Cortex of kidney (tissue), 1 donor: ENCODE data around the gene HOXC10.

Experiments used
- DNase-seq: peaks from one replicate; lab custom pipeline; 2025; lab: John Stamatoyannopoulos, UW

The HOXC10 gene

DNA sequence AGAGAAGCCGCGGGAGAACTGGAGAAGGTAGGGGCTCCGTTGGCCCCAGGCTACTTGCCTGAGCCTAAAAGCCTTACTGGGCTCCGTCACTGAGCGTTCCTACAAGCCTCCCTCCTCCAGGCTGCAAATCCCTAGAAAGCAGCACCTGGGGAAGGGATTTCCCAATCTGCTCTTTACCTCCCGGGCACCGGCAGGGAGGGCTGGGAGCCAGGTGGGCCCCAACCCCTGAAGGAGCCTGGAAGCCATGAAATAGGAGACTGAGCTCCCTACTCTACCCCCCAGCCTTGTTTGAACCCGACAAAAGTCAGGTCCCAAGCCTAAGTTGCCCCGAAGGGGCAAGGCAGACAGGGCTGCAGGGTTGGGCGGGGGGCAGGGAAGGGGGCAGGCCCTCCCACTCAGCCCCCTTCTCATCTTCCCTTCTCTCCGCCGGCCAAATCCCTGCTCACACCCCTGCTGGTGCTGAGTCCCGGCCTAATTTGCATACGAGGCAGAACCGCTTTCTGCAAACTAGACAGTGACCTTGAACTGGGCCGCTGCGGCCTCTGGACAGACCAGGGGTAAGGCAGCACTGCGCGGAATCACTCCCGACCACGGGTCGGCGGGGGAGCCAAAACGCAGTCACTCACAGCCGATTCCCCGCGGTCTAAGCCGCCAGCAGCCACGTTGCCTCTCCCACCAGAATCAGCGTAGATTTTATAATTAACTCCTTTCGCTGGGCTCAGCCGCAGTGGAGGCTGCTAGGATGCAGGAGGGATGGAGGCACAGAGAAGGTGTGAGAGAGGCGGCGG is 34.0 kb upstream of the HOXC10 start:
- DNase-seq: no peak

DNA sequence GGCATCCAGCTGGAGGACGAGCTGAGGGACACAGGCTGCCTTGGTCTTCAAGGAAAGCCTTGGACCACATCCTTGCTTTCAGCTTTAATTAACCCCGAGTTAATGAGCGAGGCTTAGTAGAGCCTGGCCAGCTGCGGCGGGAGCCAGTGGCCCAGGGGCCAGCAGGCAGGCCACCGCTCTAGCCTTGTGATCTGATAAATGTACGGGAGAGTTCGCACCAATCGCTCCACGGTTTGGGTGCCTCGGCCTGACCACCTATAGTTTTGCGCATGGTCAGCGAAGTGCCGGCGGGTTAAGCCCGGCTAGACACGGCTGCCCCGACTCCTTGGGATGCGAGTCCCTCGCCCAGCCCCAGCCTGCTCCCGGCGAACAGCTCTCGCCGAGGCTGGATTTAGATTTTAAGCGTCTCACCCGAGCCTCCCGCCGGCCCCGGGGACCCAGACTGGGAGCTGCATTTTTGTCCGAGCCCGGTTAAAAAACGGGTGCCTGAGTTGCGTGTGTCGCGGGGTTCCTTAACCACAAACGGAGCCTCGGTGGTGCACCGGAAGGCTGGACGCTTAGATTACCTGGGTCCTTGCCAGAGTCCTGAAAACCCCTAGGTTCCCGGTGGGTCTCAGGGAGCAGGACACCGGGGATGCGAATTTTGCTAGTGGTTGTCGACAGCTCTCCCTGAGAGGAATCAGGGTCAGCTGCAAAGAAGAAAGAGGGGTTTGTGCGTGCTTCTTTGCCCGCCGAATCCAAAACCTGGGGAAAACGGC is 33.2 kb upstream of the HOXC10 start:
- no peak for DNase-seq

DNA sequence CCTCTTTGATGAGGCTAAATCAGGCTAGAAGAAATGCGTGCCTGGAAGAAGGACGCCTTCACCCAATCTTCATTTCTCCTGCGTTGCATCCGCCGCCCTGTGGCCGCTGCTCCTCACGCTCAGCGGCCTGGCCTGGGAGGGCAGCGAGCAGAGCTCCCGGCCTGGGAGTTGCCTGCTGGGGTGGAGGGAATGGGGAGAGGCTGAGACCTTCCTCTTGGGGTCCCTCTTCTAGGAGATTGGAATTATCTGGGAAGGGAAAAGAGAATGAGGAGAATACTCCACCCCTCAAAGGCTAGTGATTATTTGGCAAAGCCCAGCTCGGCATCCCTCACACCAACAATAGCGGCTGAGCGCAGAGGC is 32.6 kb upstream of the HOXC10 start:
- DNase-seq: no peak

DNA sequence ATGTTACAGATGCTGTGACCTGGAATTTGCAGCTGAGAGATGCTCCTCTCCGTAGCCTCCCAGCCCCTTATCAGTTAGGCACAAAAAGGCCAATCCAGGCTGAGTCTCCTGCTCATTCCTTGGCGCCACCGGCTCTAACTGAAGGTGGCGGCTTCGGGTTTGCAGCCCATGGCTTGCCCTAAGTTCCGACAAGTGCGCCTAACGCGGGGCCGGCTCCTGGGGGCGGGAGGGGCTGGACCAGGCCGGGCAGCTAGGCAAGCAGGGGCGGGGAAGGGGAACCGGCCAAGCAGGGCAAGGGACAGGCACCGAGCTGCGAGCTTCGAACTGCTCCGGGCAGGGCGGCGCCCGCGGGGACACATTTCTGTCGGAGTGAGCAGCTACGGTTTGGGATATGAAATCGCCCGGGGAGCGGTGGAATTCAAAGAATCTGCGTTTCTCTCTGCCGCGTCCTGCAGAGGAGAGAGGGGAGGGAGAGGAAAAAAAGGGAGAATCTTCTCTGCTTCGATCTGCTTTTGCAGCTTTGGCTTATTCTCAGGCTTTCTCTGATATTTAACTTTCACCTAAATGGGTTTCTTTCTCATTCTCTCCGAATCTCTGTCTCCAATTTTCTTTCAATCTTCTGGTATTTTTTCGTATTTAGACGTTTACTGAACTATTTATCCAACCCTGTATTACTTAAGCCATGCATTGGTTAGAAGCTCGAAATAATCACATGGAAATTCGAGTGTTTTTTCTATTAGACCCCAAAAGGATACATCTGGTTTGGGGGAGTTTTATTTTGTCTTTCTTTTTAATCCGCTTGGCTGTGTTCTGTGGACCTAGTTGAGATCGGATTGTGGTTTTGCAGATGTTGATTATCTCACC is 31.8 kb upstream of the HOXC10 start:
- no peak for DNase-seq

DNA sequence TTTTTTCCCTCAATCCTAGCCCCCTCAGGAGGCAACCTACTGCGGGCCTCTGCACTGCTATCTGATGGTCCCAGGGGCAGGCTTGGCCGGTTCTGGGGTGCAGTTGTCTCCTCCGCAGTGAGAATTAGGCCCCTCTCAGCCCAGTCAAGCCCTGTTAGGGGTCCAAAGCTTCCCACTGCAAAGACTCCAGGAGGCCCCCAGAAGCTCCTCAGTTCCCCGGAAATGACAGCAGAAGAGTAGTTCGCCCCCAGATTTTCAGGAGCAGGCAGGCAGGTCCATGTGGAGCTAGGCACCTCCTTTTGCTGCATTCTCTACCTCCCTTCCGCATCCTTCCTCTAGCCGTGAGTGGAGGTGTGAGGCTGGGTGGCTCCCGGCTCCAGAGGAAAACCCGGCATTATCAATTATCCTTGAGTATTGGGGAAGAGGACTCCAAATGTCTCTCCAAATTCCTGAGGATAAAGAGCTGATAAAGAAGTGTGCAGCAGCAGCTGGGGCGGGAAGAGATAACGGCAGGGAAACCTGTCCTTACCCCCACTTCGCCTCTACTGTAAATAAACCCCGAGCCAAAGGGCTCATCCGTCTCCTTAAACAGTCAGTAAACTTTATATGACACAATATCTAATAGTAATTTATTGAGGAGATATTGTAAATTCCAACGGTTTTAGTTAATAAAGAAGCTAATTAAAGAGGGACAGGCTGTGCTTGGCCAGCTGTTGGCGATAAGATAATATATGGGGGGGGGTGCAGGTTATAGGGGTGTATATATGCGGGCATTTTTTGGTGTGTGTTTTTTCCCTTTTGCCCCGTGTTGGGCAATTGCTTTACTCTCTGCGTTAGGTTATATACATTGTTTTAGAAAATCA is 30.9 kb upstream of the HOXC10 start:
- no peak for DNase-seq

DNA sequence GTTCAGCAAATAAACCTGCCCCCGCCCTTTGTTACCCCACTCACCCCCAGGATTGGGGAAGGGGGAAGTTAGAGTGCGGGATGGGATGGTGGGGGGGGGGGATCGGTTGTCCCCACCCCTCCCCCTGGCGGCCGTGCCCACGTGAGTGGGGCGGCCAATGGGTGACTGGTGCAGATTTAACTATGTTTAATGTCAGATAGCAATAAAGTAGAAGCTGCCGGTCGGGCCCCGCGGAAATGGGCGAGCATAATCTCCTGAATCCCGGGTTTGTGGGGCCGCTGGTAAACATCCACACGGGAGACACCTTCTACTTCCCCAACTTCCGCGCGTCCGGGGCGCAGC is 30.3 kb upstream of the HOXC10 start, which contains the start of gene HOXC12:
HOXC12 (plus strand) TSS at position 210 of the 342 bp plus-strand sequence; CDS start at position 237, 27 bp downstream.
- no peak for DNase-seq

DNA sequence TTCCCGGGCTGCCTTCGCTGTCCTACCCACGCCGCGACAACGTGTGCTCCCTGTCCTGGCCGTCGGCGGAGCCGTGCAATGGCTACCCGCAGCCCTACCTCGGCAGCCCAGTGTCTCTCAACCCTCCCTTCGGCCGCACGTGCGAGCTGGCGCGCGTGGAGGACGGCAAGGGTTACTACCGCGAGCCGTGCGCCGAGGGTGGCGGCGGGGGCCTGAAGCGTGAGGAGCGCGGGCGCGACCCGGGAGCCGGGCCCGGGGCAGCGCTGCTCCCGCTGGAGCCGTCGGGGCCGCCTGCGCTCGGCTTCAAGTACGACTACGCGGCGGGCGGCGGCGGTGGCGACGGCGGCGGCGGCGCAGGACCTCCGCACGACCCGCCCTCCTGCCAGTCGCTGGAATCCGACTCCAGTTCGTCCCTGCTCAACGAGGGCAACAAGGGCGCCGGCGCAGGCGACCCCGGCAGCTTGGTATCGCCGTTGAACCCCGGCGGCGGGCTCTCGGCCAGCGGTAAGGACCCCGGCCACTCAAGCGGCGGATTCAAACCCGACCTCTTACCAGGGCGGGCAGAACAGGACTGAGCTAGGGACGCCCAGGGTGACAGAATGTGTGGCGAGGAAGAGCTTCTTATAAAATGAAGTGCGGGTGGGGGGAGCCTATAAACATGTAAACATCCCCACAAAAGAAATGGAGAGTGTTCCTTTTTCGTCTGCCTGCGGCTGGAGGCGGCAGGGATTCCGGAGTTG is 29.7 kb upstream of the HOXC10 start:
- no peak for DNase-seq

DNA sequence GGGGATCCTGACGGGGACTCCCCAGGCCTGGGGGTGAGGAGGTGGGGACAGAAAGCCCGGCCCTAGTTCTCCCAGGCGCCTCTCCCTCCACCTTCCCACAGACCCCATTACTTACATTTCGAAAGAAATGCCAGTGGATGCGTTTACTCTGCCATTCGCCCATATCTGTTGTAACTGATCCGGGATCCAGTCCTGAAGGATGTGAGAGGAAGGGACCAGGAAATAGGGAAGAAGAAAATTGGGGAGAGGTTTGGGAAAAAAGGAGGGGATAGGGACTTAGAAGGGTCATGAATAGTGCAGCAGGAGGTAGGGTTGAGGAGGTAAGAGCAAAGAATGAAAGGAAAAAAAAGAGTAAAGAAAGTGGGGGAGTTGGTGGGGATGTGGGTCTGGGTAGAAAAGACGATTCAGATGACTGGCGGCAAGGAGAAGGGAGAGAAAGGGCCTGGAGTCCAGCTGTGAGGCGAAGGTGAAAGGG is 29.1 kb upstream of the HOXC10 start:
- DNase-seq: no peak

DNA sequence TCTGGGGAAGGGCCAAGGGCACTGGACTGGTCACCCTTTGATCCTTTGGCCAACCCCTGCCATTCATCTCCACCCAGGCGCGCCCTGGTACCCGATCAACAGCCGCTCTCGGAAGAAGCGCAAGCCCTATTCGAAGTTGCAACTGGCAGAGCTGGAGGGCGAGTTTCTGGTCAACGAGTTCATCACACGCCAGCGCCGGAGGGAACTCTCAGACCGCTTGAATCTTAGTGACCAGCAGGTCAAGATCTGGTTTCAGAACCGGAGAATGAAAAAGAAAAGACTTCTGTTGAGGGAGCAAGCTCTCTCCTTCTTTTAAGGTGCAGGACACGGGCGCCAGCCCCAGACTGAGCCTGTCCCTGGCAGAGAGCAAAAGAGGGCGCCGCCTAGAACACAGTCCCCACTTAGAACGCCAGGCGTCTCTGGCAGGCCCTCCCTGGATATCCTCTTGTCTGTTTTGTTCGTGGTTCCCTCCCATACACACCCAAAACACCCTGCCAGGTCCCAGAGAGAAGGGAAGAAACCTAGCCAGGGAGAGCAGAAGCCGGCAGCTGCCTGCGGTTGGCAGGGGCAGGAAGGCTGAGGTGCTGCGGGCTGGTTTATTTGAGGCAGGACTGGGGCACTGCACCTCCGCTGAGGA is 28.6 kb upstream of the HOXC10 start:
- DNase-seq: no peak

DNA sequence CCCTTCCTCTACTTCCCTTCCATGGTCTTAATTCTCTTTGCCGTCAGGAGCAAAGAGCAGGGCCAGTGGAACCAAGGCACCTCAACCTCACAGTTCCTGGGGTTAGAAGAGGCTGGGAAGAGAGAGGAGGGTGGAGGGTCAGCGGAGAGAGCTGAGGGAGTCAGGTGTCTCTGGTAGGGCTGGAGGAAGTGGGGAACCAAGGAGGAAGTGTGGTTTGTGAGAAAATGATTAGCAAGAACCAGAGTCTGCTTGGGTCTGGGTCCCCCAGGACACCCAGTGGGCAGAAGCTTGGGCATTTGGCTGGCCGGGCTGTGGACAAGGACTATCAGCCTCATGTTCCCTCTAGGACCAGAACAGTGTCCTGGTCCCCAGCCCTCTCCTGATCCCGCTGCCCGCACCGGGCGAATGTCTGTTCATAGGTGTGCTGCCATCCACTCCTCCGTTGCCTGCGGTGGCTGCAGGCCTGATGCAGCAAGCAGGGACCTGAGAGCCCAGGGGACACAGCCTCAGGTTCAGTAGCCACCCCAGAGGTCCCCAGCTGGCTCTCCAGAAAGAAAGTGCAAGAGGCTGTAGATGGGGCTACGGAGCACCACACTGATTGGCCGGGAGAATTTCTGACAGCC is 27.9 kb upstream of the HOXC10 start:
- DNase-seq: no peak

DNA sequence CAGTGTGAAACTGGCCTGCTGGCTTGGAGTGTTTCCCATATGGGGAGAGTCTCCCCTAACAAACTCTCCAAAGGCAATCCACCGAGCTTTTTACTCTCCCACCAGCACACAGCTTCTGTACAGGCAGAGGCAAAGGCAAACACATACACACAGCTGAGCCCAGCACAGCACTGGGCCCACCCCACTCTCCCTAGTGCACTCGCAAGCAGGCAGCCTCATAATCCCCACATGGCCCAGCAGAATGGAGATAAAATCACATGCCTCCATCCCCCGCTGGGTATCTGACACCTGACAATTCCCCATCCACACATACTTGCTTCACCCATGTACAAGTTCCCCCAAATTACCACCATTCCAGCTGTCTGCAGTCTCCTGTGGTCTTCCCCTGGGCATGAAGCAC is 26.8 kb upstream of the HOXC10 start:
- DNase-seq: no peak

DNA sequence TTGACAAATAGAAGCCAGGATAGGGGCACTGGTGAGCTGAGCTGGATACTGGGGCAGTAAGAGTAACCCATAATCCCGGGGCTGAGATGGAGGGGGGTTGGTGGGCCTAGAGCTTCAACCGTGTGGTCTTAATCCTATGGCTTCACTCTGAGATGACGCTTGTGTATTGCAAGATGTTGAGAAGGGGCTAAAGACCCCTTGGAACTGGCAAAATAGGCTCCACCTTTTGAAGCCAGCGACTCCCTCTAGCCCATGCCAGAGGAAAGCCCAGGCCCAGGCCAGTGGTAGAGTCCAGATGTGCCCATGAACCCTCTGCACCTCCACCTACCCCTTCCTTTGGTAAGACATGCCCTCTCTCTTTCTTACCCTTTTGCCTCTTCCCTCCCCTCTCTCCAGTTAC is 25.6 kb upstream of the HOXC10 start:
- DNase-seq: no peak

DNA sequence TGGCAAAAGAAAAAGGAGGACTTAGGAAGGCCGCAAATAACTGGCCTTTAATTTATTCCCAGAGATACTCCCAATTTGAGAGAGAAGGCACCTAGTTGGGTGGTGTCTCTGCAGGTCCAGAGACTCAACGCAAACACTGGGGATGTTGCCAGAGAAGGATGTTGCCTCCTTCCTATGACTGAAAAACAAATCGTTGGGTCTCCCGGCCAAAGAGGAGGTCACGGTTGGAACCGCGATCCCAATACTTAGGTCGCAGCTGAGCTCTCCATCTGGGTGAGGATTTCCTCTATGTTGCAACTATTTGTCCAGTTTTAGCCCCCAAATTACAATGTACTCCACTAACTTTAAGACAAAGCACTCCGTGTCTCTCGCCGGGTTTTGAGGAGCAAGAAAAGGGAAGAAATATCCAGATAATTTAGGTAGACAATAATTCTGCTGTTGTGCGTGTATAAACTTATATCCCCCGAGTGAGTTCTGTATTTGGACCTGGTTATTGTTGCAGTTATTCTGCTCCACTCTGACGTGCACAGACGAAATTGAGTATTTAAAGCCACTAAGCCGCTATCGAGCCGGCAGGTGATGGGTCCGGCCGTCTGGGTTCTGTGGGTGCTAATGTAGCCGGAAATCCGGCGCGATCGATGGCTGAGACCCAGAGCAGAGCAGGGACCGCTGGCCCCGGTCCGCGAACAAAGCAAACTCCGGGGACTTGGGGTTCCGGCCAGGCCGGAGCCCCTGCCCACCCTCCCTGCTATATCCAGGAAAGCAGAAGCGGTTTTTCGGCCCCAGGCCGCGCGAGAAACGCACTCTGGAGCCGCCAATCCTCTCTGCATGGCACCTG is 24.5 kb upstream of the HOXC10 start:
- DNase-seq: no peak

DNA sequence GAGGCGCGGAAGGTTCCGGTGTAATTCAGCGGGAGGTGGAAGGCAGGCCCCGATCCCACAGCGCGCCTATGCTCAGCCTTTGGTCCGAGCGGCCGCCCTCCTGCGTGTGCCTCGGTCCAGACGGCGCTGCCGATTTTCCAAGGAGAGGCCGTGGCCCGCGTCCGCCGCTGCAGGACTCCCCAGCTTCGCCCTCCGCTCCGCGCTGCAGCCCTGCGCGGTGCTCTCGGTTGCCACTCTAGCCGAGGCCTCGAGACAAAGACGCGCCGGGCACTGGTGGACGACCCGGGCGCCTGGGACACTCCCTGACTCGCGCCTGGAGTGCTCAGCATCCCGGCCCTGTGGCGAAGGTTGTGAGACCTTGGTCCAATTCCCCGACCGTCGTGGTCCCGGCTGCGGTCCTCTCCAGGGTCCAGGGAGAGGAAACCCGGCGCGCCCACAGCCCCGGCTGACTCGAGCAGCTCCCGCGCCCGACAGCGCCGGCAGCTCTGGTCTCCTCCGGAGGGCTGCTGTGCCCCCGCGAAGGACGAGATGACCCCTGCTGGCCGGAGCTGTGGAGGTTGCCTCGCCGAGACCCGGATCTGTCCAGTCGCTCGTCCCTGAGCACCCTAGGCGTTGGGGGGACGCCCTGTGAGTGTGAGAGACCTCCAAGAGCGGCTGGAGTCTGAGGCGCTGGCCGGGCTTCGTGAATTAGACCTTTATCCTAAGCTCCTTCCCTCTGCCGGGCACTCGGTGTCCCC is 23.8 kb upstream of the HOXC10 start:
- no peak for DNase-seq

DNA sequence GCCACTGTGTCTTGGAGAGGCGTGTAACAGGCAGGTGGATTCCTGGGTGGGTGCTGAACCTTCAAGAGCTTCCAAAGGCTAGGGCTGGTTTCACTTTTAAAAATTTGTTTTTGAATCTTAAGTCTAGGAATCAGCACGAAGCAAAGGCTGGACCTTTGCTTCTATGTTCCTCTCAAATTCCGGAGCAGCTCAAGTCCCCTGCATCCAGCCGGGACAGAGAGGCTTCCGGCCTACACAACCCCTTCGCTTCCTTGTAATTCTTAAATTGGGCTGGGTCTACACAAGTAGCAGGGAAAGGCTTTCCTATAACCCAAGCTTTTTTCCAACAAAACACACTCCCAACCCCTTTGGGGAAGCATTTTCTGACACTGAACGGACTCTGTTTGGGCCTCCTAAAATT is 21.9 kb upstream of the HOXC10 start:
- DNase-seq: no peak

DNA sequence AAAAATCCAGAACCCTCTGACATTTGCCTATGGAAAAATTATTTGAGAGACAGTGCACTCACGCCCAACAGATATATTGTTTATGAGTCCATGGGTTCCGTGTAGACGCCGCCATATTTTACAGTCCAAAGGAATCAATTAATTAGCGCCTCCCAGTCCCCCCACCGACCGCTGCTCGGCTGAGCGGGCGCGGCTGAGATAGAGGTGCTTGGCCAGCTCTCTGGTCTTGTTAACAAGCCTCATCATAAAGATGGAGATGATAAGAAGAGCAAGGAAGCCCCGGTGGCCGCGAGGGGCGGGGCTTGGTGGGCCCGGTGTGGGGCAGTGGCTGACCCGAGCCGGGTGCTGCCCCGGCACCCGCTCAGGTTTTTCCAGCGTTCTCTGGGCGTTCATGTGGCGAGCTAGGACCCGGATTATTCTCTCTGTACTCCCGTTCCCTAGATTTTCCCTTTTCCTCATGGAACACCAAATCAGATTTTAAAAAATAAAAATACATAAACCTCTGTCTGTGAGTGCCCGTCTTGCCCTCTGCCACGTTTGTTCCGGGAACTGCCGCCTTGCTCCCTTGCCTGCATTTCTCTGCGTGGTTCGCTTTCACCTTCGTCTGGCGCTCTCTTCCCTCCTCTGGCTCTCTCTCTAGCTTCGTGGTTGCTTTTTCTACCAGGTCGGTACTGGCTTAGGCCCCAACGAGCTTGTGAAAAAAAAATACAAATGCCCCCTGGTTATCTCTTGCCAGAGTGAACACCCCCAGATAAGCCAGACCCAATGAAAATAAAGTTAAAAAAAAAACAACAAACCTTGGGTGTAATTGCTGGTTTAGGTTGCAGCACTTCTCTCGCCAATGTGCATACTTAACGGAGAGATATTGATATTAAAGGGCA is 21.3 kb upstream of the HOXC10 start:
- DNase-seq: no peak

DNA sequence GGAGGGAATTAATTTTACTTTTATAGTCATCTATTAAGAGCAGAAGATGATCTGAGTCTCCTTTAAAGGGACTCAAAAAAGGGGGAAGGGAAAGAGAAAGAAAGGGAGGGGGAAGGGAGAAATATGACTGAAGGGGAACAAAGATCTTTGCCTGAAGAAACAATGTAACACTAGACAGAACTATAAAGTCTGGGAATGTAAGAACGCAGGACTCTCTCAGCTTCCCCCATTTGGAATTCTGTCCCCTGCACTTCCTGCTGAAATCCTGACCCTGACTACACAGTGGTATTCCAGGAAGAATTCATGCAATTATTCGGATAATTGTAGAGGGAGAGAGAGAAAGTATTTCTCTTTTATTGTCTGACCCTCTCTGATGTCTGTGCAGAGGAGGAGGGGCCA is 20.6 kb upstream of the HOXC10 start:
- no peak for DNase-seq
